GM23248 (cell line): ENCODE results near the gene TMEM26.

Source experiments
- EZH2 ChIP-seq: fragments of 200-600 bp; sonication (generic); IDR thresholded peaks from 2 replicates; pipeline ENCODE4 v1.6.1; 2018; ENCODE audit warnings: antibody characterized with exemption, mild to moderate bottlenecking; ENCODE audit not compliant: insufficient read depth, poor library complexity, severe bottlenecking
- EZH2phosphoT487 ChIP-seq: fragments of 200-600 bp; sonication (generic); IDR thresholded peaks from 2 replicates; pipeline ENCODE4 v1.6.1; 2018; ENCODE audit warnings: antibody characterized with exemption, moderate library complexity, mild to moderate bottlenecking, low read depth; ENCODE audit not compliant: insufficient read depth

GRCh38 chr10:61411706-61412105 lies 41.5 kb downstream of the TMEM26 start:
- TF ChIP-seq EZH2: no peak
- no peak for TF ChIP-seq EZH2phosphoT487
